ENCODE results near the gene CMA1.

DNA sequence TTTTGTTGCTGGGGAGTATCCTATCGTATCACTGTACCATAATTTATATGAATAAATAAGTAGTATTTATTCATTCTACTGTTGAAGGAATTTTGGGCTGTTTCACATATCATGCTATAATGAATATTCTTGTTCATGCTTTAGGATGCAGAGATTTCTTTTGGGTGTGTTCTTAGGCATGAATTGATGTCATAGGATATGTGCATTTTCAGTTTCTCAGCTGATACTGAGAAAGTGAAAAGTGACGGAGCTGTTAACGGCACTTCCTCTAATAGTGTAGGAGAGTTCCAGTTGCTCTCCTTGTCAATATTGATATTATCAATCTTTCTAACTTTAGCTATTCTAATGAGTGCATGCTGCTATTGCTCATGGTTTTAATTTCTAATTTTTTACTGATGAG lies 42.3 kb downstream of the CMA1 start:
- TF ChIP-seq, protein P1, sequence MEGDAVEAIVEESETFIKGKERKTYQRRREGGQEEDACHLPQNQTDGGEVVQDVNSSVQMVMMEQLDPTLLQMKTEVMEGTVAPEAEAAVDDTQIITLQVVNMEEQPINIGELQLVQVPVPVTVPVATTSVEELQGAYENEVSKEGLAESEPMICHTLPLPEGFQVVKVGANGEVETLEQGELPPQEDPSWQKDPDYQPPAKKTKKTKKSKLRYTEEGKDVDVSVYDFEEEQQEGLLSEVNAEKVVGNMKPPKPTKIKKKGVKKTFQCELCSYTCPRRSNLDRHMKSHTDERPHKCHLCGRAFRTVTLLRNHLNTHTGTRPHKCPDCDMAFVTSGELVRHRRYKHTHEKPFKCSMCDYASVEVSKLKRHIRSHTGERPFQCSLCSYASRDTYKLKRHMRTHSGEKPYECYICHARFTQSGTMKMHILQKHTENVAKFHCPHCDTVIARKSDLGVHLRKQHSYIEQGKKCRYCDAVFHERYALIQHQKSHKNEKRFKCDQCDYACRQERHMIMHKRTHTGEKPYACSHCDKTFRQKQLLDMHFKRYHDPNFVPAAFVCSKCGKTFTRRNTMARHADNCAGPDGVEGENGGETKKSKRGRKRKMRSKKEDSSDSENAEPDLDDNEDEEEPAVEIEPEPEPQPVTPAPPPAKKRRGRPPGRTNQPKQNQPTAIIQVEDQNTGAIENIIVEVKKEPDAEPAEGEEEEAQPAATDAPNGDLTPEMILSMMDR (IDR thresholded peaks at IDR 0.05), result no peak
- TF ChIP-seq POLR2AphosphoS5 (IDR thresholded peaks at IDR 0.05) (no peak), POLR2A (IDR thresholded peaks at IDR 0.05) (no peak), EP300 (IDR thresholded peaks at IDR 0.05) (no peak)
